ENCODE data around the gene GJA5.
"Not testable (repeated sequence)": the region's sequence is repeated elsewhere in the genome, so short reads cannot be mapped to it uniquely, and the experiment has no call there.

Gene GJA5

GRCh38 chr1:147762233-147763024 lies 2.0 kb upstream of the GJA5 start:
- peak; percentile 53 for DNase-seq (ENCODE audit: low spot score)

GRCh38 chr1:147758379-147759100 lies 1.9 kb downstream of the GJA5 start:
- DNase-seq (ENCODE audit: low spot score), result no peak

GRCh38 chr1:147757015-147757990 lies 3.1 kb downstream of the GJA5 start:
- no peak for DNase-seq (ENCODE audit: low spot score)

GRCh38 chr1:147756341-147756740 lies 4.1 kb downstream of the GJA5 start:
- no peak for DNase-seq (ENCODE audit: low spot score)

GRCh38 chr1:147754661-147755060 lies 5.7 kb downstream of the GJA5 start:
- no peak for DNase-seq (ENCODE audit: low spot score)

GRCh38 chr1:147753081-147753480 lies 7.3 kb downstream of the GJA5 start:
- DNase-seq (ENCODE audit: low spot score), result no peak

- DNase-seq (ENCODE audit: low spot score), result no peak
These were observed 7.9 kb downstream of the GJA5 start for GRCh38 chr1:147752511-147752910.

GRCh38 chr1:147751346-147751745 lies 9.1 kb downstream of the GJA5 start:
- DNase-seq (ENCODE audit: low spot score), result no peak

- no peak for DNase-seq (ENCODE audit: low spot score)
These were observed 9.7 kb downstream of the GJA5 start for GRCh38 chr1:147750618-147751217.

GRCh38 chr1:147749792-147750191 lies 10.6 kb downstream of the GJA5 start:
- DNase-seq (ENCODE audit: low spot score), result no peak

- DNase-seq (ENCODE audit: low spot score), result no peak
These were observed 11.6 kb downstream of the GJA5 start for GRCh38 chr1:147748676-147749350.

- no peak for DNase-seq (ENCODE audit: low spot score)
These were observed 12.4 kb downstream of the GJA5 start for GRCh38 chr1:147747966-147748365.

- no peak for DNase-seq (ENCODE audit: low spot score)
These were observed 15.1 kb downstream of the GJA5 start for GRCh38 chr1:147745271-147745670.

GRCh38 chr1:147741065-147741464 lies 19.3 kb downstream of the GJA5 start:
- DNase-seq (ENCODE audit: low spot score), result no peak

- no peak for DNase-seq (ENCODE audit: low spot score)
These were observed 20.0 kb downstream of the GJA5 start for GRCh38 chr1:147740391-147740790.

- DNase-seq (ENCODE audit: low spot score), result no peak
These were observed 21.5 kb downstream of the GJA5 start for GRCh38 chr1:147738739-147739476.

GRCh38 chr1:147738129-147738528 lies 22.3 kb downstream of the GJA5 start:
- no peak for DNase-seq (ENCODE audit: low spot score)

- no peak for DNase-seq (ENCODE audit: low spot score)
These were observed 23.5 kb downstream of the GJA5 start for GRCh38 chr1:147736883-147737282.

GRCh38 chr1:147735423-147735822 lies 25.0 kb downstream of the GJA5 start:
- DNase-seq (ENCODE audit: low spot score), result no peak

GRCh38 chr1:147734291-147734841 lies 26.0 kb downstream of the GJA5 start:
- not testable (repeated sequence) for DNase-seq (ENCODE audit: low spot score)
